NB4 (cell line): ENCODE data around the gene STAC3.

Experiments used
- MAX ChIP-seq: IDR thresholded peaks from 2 replicates; pipeline ENCODE4 v1.6.1; 2011; ENCODE audit warnings: low read depth, low read length
- MYC ChIP-seq: IDR thresholded peaks from 2 replicates; pipeline ENCODE4 v1.6.1; 2011; ENCODE audit warnings: low read depth, low read length
- TF ChIP-seq, protein P1 (sequence below): IDR thresholded peaks from one replicate; pipeline ENCODE4 v1.5.1; 2012; ENCODE audit warnings: low read depth, low read length

- TF ChIP-seq MAX = no peak
- TF ChIP-seq, protein P1, sequence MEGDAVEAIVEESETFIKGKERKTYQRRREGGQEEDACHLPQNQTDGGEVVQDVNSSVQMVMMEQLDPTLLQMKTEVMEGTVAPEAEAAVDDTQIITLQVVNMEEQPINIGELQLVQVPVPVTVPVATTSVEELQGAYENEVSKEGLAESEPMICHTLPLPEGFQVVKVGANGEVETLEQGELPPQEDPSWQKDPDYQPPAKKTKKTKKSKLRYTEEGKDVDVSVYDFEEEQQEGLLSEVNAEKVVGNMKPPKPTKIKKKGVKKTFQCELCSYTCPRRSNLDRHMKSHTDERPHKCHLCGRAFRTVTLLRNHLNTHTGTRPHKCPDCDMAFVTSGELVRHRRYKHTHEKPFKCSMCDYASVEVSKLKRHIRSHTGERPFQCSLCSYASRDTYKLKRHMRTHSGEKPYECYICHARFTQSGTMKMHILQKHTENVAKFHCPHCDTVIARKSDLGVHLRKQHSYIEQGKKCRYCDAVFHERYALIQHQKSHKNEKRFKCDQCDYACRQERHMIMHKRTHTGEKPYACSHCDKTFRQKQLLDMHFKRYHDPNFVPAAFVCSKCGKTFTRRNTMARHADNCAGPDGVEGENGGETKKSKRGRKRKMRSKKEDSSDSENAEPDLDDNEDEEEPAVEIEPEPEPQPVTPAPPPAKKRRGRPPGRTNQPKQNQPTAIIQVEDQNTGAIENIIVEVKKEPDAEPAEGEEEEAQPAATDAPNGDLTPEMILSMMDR = no peak
- no peak for TF ChIP-seq MYC
Measured at GRCh38 chr12:57236925-57237595, 13.9 kb downstream of the STAC3 start.
